PC-3 (cell line): Measurements from ENCODE around the gene TOGARAM2. TPM values are rescaled to one million over a fixed set of nuclear protein-coding genes. Genes with fewer than 3 reads are reported as not detected.

Source experiments
- ATAC-seq: fragments of 200-7000 bp; cut with Tn5 transposase; 2 replicates; pipeline ENCODE4 v1.9.1; 2020; ENCODE audit warnings: mild to moderate bottlenecking, moderate library complexity
- BruUV-seq: library from RNA; stranded (reverse); fragments of 400-500 nt; replicated peaks from 2 replicates; lab custom pipeline; 2021; lab: Mats Ljungman, UMichigan
- CTCF ChIA-PET: fragments of 300-600 bp; sonication (Branson Sonifier 250); formaldehyde crosslinking; loops from one replicate; lab custom pipeline; 2022; ENCODE audit warnings: antibody characterized with exemption; lab: Charles Lee
- POLR2A ChIA-PET: fragments of 300-600 bp; sonication (Branson Sonifier 250); formaldehyde crosslinking; loops from one replicate; lab custom pipeline; 2022; ENCODE audit warnings: antibody characterized with exemption; ENCODE audit not compliant: unreplicated experiment; lab: Charles Lee
- DNase-seq: peaks from one replicate; pipeline ENCODE4 v3.0.0-alpha.2; 2015
- H2AFZ ChIP-seq: fragments of 300-600 bp; sonication (generic); 2 replicates; pipeline ENCODE4 v1.6.0; 2016; ENCODE audit warnings: antibody characterized with exemption, low read length
- H3F3A ChIP-seq: fragments of 300-600 bp; sonication (generic); one replicate; pipeline ENCODE4 v1.6.0; 2017; ENCODE audit warnings: antibody characterized with exemption, low read length, control low read depth, mild to moderate bottlenecking; ENCODE audit not compliant: unreplicated experiment
- H3K27ac ChIP-seq: fragments of 300-600 bp; sonication (generic); 2 replicates; pipeline ENCODE4 v1.5.1; 2016; ENCODE audit warnings: mild to moderate bottlenecking, low read length
- H3K27me3 ChIP-seq: fragments of 300-600 bp; sonication (generic); 2 replicates; pipeline ENCODE4 v1.6.1; 2016; ENCODE audit warnings: low read length, mixed read lengths
- H3K36me3 ChIP-seq: fragments of 300-600 bp; sonication (generic); 2 replicates; pipeline ENCODE4 v1.6.1; 2016; ENCODE audit warnings: low read depth, mixed run types, low read length, mixed read lengths
- H3K4me1 ChIP-seq: fragments of 300-600 bp; sonication (generic); 2 replicates; pipeline ENCODE4 v1.5.1; 2016; ENCODE audit warnings: low read length; ENCODE audit not compliant: insufficient read depth
- H3K4me2 ChIP-seq: fragments of 300-600 bp; sonication (generic); 2 replicates; pipeline ENCODE4 v1.6.0; 2016; ENCODE audit warnings: low read length
- H3K4me3 ChIP-seq: fragments of 300-600 bp; sonication (generic); 2 replicates; pipeline ENCODE4 v1.5.1; 2016; ENCODE audit warnings: mild to moderate bottlenecking, low read length, mixed read lengths
- H3K79me2 ChIP-seq: fragments of 300-600 bp; sonication (generic); 2 replicates; pipeline ENCODE4 v1.6.1; 2017; ENCODE audit warnings: low read length, mixed read lengths
- H3K9ac ChIP-seq: fragments of 300-600 bp; sonication (generic); 2 replicates; pipeline ENCODE4 v1.6.0; 2016; ENCODE audit warnings: mild to moderate bottlenecking, low read length
- H3K9me2 ChIP-seq: fragments of 300-600 bp; sonication (generic); replicated peaks from 2 replicates; pipeline ENCODE4 v1.6.1; 2016; ENCODE audit warnings: mixed run types, low read length, mixed read lengths
- H3K9me3 ChIP-seq: fragments of 300-600 bp; sonication (generic); 2 replicates; pipeline ENCODE4 v1.6.1; 2016; ENCODE audit warnings: low read length, mixed read lengths
- H4K20me1 ChIP-seq: fragments of 300-600 bp; sonication (generic); 2 replicates; pipeline ENCODE4 v1.6.1; 2016; ENCODE audit warnings: low read length, mixed read lengths
- CTCF ChIP-seq: fragments of 300-600 bp; sonication (generic); conservative IDR thresholded peaks from 2 replicates; pipeline ENCODE4 v1.5.1; 2017; ENCODE audit warnings: antibody characterized with exemption, low read depth, mild to moderate bottlenecking, low read length
- EZH2 ChIP-seq: fragments of 300-600 bp; sonication (generic); IDR thresholded peaks from one replicate; pipeline ENCODE4 v1.6.1; 2017; ENCODE audit warnings: antibody characterized with exemption, mild to moderate bottlenecking, low read length; ENCODE audit not compliant: unreplicated experiment
- EZH2phosphoT487 ChIP-seq: fragments of 300-600 bp; sonication (generic); IDR thresholded peaks from 2 replicates; pipeline ENCODE4 v1.6.1; 2018; ENCODE audit warnings: mild to moderate bottlenecking, antibody characterized with exemption, low read length, borderline replicate concordance
- intact Hi-C: fragments of 100-400 bp; cut with micrococcal nuclease; formaldehyde crosslinking; loops from 2 replicates; pipeline ENCODE4 v1.9.0; 2023
- total RNA-seq: library from RNA; depleted of rRNA; stranded (reverse); fragments of >200 nt; gene quantifications from 2 replicates; pipeline ENCODE4 v1.2.3, GENCODE V29; 2014

Gene TOGARAM2
- total RNA-seq, 1 experiment from 2014 or later: not detected

- CTCF ChIA-PET: no interaction called here
- no peak overlapping the region for H2AFZ ChIP-seq
- no peaks in the 10 kb centered on the region for H3K79me2 ChIP-seq
- BruUV-seq: no TSS peak
- no peaks in the 10 kb centered on the region for H3K9me3 ChIP-seq
- H4K20me1 ChIP-seq: no peaks in the 10 kb centered on the region
- no peak overlapping the region for H3K4me3 ChIP-seq
- intact Hi-C loops: no loop called here
- ATAC-seq (no peak), DNase-seq (no peak)
- TF ChIP-seq EZH2phosphoT487 (no peak), EZH2 (no peak), CTCF (no peak)
- H3K4me1 ChIP-seq: no peaks in the 10 kb centered on the region
- H3F3A ChIP-seq: no peaks in the 10 kb centered on the region
- POLR2A ChIA-PET: no interaction called here
- no peaks in the 10 kb centered on the region for H3K27me3 ChIP-seq
- no peak overlapping the region for H3K4me2 ChIP-seq
- H3K9ac ChIP-seq: no peak overlapping the region
- H3K36me3 ChIP-seq: no peaks in the 10 kb centered on the region
- H3K27ac ChIP-seq: no peak overlapping the region
- no peaks in the 10 kb centered on the region for H3K9me2 ChIP-seq
Observed at GRCh38 chr2:29062371-29062770, 81.3 kb downstream of the TOGARAM2 start.

DNA sequence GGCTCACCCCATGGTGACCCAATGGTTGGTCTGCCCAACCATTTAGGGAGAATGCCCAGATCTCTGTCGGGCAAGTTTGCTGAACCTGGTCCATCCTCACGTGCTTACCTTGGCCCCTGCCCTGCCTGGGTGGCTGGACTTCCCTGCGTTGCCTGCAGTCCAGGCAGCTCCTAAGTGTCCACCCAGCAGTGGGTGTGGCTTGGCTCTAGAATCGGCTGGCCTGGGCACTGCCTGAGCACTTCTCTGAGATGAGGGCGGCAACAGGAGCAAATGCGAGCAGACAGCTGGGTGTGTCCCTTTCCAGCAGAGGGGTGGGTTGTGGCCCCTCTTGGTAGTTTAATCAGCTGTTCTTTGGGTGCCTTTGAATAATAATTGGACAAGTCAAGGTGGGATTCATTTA is 82.0 kb downstream of the TOGARAM2 start:
- no peaks in the 10 kb centered on the region for H4K20me1 ChIP-seq
- TF ChIP-seq CTCF (no peak), EZH2phosphoT487 (no peak), EZH2 (no peak)
- POLR2A ChIA-PET: no interaction called here
- no peaks in the 10 kb centered on the region for H3K79me2 ChIP-seq
- no TSS peak for BruUV-seq
- CTCF ChIA-PET: no interaction called here
- H3K9me3 ChIP-seq: no peaks in the 10 kb centered on the region
- H3K36me3 ChIP-seq: no peaks in the 10 kb centered on the region
- H3K27me3 ChIP-seq: no peaks in the 10 kb centered on the region
- intact Hi-C loops: no loop called here
- no peak overlapping the region for H3K9ac ChIP-seq
- H3K9me2 ChIP-seq: no peaks in the 10 kb centered on the region
- H2AFZ ChIP-seq: no peak overlapping the region
- DNase-seq: no peak
- no peak overlapping the region for H3K4me2 ChIP-seq
- H3K27ac ChIP-seq: no peak overlapping the region
- ATAC-seq: no peak
- H3F3A ChIP-seq: no peaks in the 10 kb centered on the region
- H3K4me3 ChIP-seq: no peak overlapping the region
- no peaks in the 10 kb centered on the region for H3K4me1 ChIP-seq

- H3K27ac ChIP-seq: no peak overlapping the region
- POLR2A ChIA-PET: no interaction called here
- no TSS peak for BruUV-seq
- no peak for DNase-seq
- H3K9ac ChIP-seq: no peak overlapping the region
- H3K4me1 ChIP-seq: no peaks in the 10 kb centered on the region
- no peaks in the 10 kb centered on the region for H3K36me3 ChIP-seq
- no peaks in the 10 kb centered on the region for H3K9me3 ChIP-seq
- no peaks in the 10 kb centered on the region for H3K27me3 ChIP-seq
- no peaks in the 10 kb centered on the region for H3K79me2 ChIP-seq
- no peaks in the 10 kb centered on the region for H4K20me1 ChIP-seq
- TF ChIP-seq EZH2 (no peak), EZH2phosphoT487 (no peak), CTCF (no peak)
- intact Hi-C loops: no loop called here
- no peak overlapping the region for H2AFZ ChIP-seq
- H3K4me2 ChIP-seq: no peak overlapping the region
- ATAC-seq: no peak
- no peaks in the 10 kb centered on the region for H3K9me2 ChIP-seq
- no peaks in the 10 kb centered on the region for H3F3A ChIP-seq
- CTCF ChIA-PET: no interaction called here
- H3K4me3 ChIP-seq: no peak overlapping the region
Observed at GRCh38 chr2:29063646-29064345, 82.7 kb downstream of the TOGARAM2 start.
